HEK293 (cell line): Measurements from ENCODE around the gene TMEM41B.

ENCODE experiments used
- CTCF ChIA-PET: fragments of 350-600 bp; formaldehyde crosslinking; extraction: SDS; loops from one replicate; lab custom pipeline; 2021; ENCODE audit warnings: antibody characterized with exemption; lab: Yijun Ruan, JAX
- POLR2A ChIA-PET: fragments of 300-600 bp; formaldehyde crosslinking; extraction: SDS; loops from one replicate; lab custom pipeline; 2020; ENCODE audit warnings: antibody characterized with exemption, inconsistent platforms; lab: Yijun Ruan, JAX
- H3K27ac ChIP-seq: fragments of 200-500 bp; sonication (Bioruptor generic); 2 replicates; pipeline ENCODE4 v1.5.1; 2014; ENCODE audit warnings: low read depth, low read length, control low read depth, inconsistent platforms; ENCODE audit errors: extremely low read depth
- H3K36me3 ChIP-seq, 2 experiments: fragments of 200-500 bp in 1 of 2; sonication (Bioruptor generic) in 1 of 2; 1 replicate in 1 of 2; 2 replicates in 1 of 2; pipeline ENCODE4 v1.5.1; 2014 to 2017; ENCODE audit warnings: inconsistent platforms in 2 of 2, low read length in 2 of 2; ENCODE audit not compliant: control insufficient read depth in 2 of 2, insufficient read depth in 1 of 2
- H3K4me1 ChIP-seq: fragments of 200-500 bp; sonication (Bioruptor generic); 2 replicates; pipeline ENCODE4 v1.5.1; 2014; ENCODE audit warnings: mild to moderate bottlenecking, low read length, inconsistent platforms; ENCODE audit not compliant: control insufficient read depth, insufficient read depth
- H3K4me3 ChIP-seq: 2 replicates; pipeline ENCODE4 v1.5.1; 2011; ENCODE audit warnings: low read depth, mild to moderate bottlenecking, control low read depth, low read length, moderate library complexity
- H3K9me3 ChIP-seq: fragments of 200-500 bp; sonication (Bioruptor generic); 2 replicates; pipeline ENCODE4 v1.5.1; 2014; ENCODE audit warnings: low read depth, low read length, inconsistent platforms; ENCODE audit not compliant: control insufficient read depth, insufficient read depth
- GLI4 ChIP-seq: fragments of 450-650 bp; formaldehyde crosslinking; IDR thresholded peaks from 2 replicates; pipeline ENCODE4 v1.5.1; 2016; ENCODE audit warnings: missing biosample characterization, missing genetic modification characterization
- GLIS2 ChIP-seq: fragments of 450-650 bp; formaldehyde crosslinking; IDR thresholded peaks from 2 replicates; pipeline ENCODE4 v1.5.1; 2016; ENCODE audit warnings: missing biosample characterization, missing genetic modification characterization
- SALL2 ChIP-seq: fragments of 450-650 bp; formaldehyde crosslinking; IDR thresholded peaks from 2 replicates; pipeline ENCODE4 v1.5.0; 2017; ENCODE audit warnings: missing biosample characterization, mild to moderate bottlenecking, missing genetic modification characterization, borderline replicate concordance
- ZBTB48 ChIP-seq: fragments of 450-650 bp; formaldehyde crosslinking; IDR thresholded peaks from 2 replicates; pipeline ENCODE4 v1.5.1; 2016; ENCODE audit warnings: missing biosample characterization, missing genetic modification characterization
- ZBTB8A ChIP-seq: fragments of 450-650 bp; formaldehyde crosslinking; IDR thresholded peaks from 2 replicates; pipeline ENCODE4 v1.5.1; 2016; ENCODE audit warnings: missing biosample characterization, missing genetic modification characterization
- ZFHX2 ChIP-seq: fragments of 450-650 bp; formaldehyde crosslinking; conservative IDR thresholded peaks from 2 replicates; pipeline ENCODE4 v1.5.1; 2016; ENCODE audit warnings: missing biosample characterization, missing genetic modification characterization
- ZFP69B ChIP-seq: fragments of 450-650 bp; formaldehyde crosslinking; IDR thresholded peaks from 2 replicates; pipeline ENCODE4 v1.5.1; 2016; ENCODE audit warnings: missing biosample characterization, missing genetic modification characterization
- ZNF140 ChIP-seq: fragments of 450-650 bp; formaldehyde crosslinking; IDR thresholded peaks from 2 replicates; pipeline ENCODE4 v1.5.1; 2016; ENCODE audit warnings: missing biosample characterization, missing genetic modification characterization
- ZNF157 ChIP-seq: fragments of 450-650 bp; formaldehyde crosslinking; IDR thresholded peaks from 2 replicates; pipeline ENCODE4 v1.5.1; 2016; ENCODE audit warnings: missing biosample characterization, missing genetic modification characterization
- ZNF16 ChIP-seq: fragments of 450-650 bp; formaldehyde crosslinking; IDR thresholded peaks from 2 replicates; pipeline ENCODE4 v1.5.1; 2016; ENCODE audit warnings: low read depth, missing biosample characterization, missing genetic modification characterization
- ZNF202 ChIP-seq: fragments of 450-650 bp; formaldehyde crosslinking; IDR thresholded peaks from 2 replicates; pipeline ENCODE4 v1.5.1; 2016; ENCODE audit warnings: missing biosample characterization, missing genetic modification characterization, borderline replicate concordance
- ZNF292 ChIP-seq: fragments of 450-650 bp; formaldehyde crosslinking; IDR thresholded peaks from 2 replicates; pipeline ENCODE4 v1.5.1; 2016; ENCODE audit warnings: low read depth, missing biosample characterization, missing genetic modification characterization, borderline replicate concordance
- ZNF324 ChIP-seq: fragments of 450-650 bp; formaldehyde crosslinking; IDR thresholded peaks from 2 replicates; pipeline ENCODE4 v1.5.1; 2016; ENCODE audit warnings: missing biosample characterization, missing genetic modification characterization
- ZNF416 ChIP-seq: fragments of 450-650 bp; formaldehyde crosslinking; IDR thresholded peaks from 2 replicates; pipeline ENCODE4 v1.5.1; 2016; ENCODE audit warnings: missing biosample characterization, missing genetic modification characterization
- ZNF423 ChIP-seq: fragments of 450-650 bp; formaldehyde crosslinking; IDR thresholded peaks from 2 replicates; pipeline ENCODE4 v1.5.1; 2016; ENCODE audit warnings: missing biosample characterization, missing genetic modification characterization
- ZNF792 ChIP-seq: fragments of 450-650 bp; formaldehyde crosslinking; IDR thresholded peaks from 2 replicates; pipeline ENCODE4 v1.5.1; 2016; ENCODE audit warnings: missing biosample characterization, missing genetic modification characterization
- ZNF837 ChIP-seq: fragments of 450-650 bp; formaldehyde crosslinking; IDR thresholded peaks from 2 replicates; pipeline ENCODE4 v1.5.1; 2016; ENCODE audit warnings: missing biosample characterization, missing genetic modification characterization
- TF ChIP-seq, protein P1 (sequence below): fragments of 450-650 bp; formaldehyde crosslinking; IDR thresholded peaks from 2 replicates; pipeline ENCODE4 v1.5.1; 2017; ENCODE audit warnings: missing biosample characterization, missing genetic modification characterization
- TF ChIP-seq, protein P2 (sequence below): fragments of 450-650 bp; formaldehyde crosslinking; IDR thresholded peaks from 2 replicates; pipeline ENCODE4 v1.5.1; 2017; ENCODE audit warnings: missing biosample characterization, missing genetic modification characterization
- TF ChIP-seq, protein P3 (sequence below): fragments of 450-650 bp; formaldehyde crosslinking; IDR thresholded peaks from 2 replicates; pipeline ENCODE4 v1.5.1; 2016; ENCODE audit warnings: missing biosample characterization, missing genetic modification characterization, borderline replicate concordance
- TF ChIP-seq, protein P4 (sequence below): fragments of 450-650 bp; formaldehyde crosslinking; IDR thresholded peaks from 2 replicates; pipeline ENCODE4 v1.5.1; 2016; ENCODE audit warnings: missing biosample characterization, missing genetic modification characterization

Gene TMEM41B

DNA sequence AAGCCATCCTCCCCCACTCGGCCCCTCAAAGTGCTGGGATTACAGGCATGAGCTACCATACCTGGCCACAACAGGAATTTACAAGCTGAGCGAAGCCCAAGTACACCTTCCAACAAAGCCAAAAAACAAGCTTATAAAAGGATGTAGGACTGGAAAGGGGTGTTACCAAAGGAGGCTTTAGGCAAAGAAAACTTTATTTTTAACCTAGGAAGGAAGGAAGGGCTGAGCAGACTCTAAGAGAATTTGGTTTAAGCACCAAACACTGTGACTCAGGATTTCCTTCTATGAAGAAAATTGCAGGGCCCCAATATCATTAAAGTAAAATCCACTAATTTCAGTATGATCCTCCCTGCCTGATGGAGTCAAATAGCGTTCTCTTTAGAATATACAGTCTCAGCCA is 61.3 kb downstream of the TMEM41B start (continued):
- TF ChIP-seq, protein P1, sequence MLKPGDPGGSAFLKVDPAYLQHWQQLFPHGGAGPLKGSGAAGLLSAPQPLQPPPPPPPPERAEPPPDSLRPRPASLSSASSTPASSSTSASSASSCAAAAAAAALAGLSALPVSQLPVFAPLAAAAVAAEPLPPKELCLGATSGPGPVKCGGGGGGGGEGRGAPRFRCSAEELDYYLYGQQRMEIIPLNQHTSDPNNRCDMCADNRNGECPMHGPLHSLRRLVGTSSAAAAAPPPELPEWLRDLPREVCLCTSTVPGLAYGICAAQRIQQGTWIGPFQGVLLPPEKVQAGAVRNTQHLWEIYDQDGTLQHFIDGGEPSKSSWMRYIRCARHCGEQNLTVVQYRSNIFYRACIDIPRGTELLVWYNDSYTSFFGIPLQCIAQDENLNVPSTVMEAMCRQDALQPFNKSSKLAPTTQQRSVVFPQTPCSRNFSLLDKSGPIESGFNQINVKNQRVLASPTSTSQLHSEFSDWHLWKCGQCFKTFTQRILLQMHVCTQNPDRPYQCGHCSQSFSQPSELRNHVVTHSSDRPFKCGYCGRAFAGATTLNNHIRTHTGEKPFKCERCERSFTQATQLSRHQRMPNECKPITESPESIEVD (tag by site-specific recombination): no peak
- TF ChIP-seq, protein P2, sequence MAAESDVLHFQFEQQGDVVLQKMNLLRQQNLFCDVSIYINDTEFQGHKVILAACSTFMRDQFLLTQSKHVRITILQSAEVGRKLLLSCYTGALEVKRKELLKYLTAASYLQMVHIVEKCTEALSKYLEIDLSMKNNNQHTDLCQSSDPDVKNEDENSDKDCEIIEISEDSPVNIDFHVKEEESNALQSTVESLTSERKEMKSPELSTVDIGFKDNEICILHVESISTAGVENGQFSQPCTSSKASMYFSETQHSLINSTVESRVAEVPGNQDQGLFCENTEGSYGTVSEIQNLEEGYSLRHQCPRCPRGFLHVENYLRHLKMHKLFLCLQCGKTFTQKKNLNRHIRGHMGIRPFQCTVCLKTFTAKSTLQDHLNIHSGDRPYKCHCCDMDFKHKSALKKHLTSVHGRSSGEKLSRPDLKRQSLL (tag by site-specific recombination): no peak
- TF ChIP-seq ZNF792 (tag by site-specific recombination) (no peak), ZNF140 (no peak), ZNF324 (tag by site-specific recombination) (no peak), ZBTB8A (tag by site-specific recombination) (no peak)
- TF ChIP-seq, protein P3, sequence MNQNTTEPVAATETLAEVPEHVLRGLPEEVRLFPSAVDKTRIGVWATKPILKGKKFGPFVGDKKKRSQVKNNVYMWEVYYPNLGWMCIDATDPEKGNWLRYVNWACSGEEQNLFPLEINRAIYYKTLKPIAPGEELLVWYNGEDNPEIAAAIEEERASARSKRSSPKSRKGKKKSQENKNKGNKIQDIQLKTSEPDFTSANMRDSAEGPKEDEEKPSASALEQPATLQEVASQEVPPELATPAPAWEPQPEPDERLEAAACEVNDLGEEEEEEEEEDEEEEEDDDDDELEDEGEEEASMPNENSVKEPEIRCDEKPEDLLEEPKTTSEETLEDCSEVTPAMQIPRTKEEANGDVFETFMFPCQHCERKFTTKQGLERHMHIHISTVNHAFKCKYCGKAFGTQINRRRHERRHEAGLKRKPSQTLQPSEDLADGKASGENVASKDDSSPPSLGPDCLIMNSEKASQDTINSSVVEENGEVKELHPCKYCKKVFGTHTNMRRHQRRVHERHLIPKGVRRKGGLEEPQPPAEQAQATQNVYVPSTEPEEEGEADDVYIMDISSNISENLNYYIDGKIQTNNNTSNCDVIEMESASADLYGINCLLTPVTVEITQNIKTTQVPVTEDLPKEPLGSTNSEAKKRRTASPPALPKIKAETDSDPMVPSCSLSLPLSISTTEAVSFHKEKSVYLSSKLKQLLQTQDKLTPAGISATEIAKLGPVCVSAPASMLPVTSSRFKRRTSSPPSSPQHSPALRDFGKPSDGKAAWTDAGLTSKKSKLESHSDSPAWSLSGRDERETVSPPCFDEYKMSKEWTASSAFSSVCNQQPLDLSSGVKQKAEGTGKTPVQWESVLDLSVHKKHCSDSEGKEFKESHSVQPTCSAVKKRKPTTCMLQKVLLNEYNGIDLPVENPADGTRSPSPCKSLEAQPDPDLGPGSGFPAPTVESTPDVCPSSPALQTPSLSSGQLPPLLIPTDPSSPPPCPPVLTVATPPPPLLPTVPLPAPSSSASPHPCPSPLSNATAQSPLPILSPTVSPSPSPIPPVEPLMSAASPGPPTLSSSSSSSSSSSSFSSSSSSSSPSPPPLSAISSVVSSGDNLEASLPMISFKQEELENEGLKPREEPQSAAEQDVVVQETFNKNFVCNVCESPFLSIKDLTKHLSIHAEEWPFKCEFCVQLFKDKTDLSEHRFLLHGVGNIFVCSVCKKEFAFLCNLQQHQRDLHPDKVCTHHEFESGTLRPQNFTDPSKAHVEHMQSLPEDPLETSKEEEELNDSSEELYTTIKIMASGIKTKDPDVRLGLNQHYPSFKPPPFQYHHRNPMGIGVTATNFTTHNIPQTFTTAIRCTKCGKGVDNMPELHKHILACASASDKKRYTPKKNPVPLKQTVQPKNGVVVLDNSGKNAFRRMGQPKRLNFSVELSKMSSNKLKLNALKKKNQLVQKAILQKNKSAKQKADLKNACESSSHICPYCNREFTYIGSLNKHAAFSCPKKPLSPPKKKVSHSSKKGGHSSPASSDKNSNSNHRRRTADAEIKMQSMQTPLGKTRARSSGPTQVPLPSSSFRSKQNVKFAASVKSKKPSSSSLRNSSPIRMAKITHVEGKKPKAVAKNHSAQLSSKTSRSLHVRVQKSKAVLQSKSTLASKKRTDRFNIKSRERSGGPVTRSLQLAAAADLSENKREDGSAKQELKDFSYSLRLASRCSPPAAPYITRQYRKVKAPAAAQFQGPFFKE: no peak

DNA sequence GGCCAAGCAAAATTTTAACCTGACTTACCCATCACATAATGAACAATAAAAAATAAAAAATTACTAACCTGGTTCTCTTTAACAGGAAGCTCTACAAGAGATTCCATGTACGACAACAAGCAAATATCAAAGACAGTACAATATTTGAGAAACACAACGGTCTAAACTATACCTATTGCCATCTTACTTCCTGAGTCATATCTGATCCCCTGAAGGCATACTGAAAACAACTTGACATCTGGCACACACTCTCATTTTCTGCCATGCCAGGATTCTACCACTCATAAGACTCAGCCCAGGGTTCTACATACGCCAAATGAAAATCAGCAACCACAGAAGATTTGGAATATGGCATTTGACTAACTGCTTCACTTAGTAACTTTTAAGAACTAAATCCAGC is 63.1 kb downstream of the TMEM41B start:
- Histone ChIP-seq H3K4me3 (no peak overlapping the region), H3K36me3 (no peaks in the 10 kb centered on the region; a peak in 1 of 3 replicates), H3K4me1 (no peaks in the 10 kb centered on the region), H3K9me3 (no peaks in the 10 kb centered on the region)
- CTCF ChIA-PET: interaction anchor here (0.6 kb wide), 1 partner anchor 13 kb away, joined by 4 read pairs; no protein-coding TSS in a partner anchor
- no peak for TF ChIP-seq ZNF416 (tag by site-specific recombination)
- no peak for TF ChIP-seq ZNF16 (tag by site-specific recombination)
- TF ChIP-seq GLI4 (tag by site-specific recombination): no peak
- TF ChIP-seq ZNF157 (tag by site-specific recombination): no peak
- no peak for TF ChIP-seq ZFP69B (tag by site-specific recombination)
- TF ChIP-seq ZNF423 (tag by site-specific recombination): no peak
- TF ChIP-seq GLIS2: no peak
- TF ChIP-seq ZNF202: no peak
- no peak for TF ChIP-seq ZNF837 (tag by site-specific recombination)
- TF ChIP-seq ZNF292 (tag by site-specific recombination): no peak
- TF ChIP-seq, protein P4, sequence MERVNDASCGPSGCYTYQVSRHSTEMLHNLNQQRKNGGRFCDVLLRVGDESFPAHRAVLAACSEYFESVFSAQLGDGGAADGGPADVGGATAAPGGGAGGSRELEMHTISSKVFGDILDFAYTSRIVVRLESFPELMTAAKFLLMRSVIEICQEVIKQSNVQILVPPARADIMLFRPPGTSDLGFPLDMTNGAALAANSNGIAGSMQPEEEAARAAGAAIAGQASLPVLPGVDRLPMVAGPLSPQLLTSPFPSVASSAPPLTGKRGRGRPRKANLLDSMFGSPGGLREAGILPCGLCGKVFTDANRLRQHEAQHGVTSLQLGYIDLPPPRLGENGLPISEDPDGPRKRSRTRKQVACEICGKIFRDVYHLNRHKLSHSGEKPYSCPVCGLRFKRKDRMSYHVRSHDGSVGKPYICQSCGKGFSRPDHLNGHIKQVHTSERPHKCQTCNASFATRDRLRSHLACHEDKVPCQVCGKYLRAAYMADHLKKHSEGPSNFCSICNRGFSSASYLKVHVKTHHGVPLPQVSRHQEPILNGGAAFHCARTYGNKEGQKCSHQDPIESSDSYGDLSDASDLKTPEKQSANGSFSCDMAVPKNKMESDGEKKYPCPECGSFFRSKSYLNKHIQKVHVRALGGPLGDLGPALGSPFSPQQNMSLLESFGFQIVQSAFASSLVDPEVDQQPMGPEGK: no peak
- TF ChIP-seq ZFHX2: no peak
- no peak for TF ChIP-seq ZBTB48 (tag by site-specific recombination)
- no peak for TF ChIP-seq SALL2 (tag by site-specific recombination)
- TF ChIP-seq, all 188 proteins: peak for 0
- no peak overlapping the region for H3K27ac ChIP-seq
- POLR2A ChIA-PET: no interaction called here
